Measurements from ENCODE around the gene DGKI.

Gene DGKI

GRCh38 chr7:137768366-137768765, 78.4 kb downstream of the DGKI start:
- Histone ChIP-seq H3K4me3 (ENCODE audit: insufficient read depth, low read length, poor library complexity, severe bottlenecking) (no peak overlapping the region), H3K4me2 (ENCODE audit: low read depth, low read length, poor library complexity, severe bottlenecking) (no peak overlapping the region), H3F3A (ENCODE audit: insufficient read depth) (no peaks in the 10 kb centered on the region), H3K27me3 (ENCODE audit: low read length) (no peaks in the 10 kb centered on the region), H3K9ac (ENCODE audit: low read length) (no peak overlapping the region), H2AFZ (ENCODE audit: low read depth, low read length, severe bottlenecking) (no peak overlapping the region), H3K9me2 (replicated peaks; ENCODE audit: insufficient read depth, low read length) (no peaks in the 10 kb centered on the region), H3K79me2 (ENCODE audit: insufficient read depth, low read length) (no peaks in the 10 kb centered on the region), H3K9me3 (ENCODE audit: insufficient read depth, low read length) (no peaks in the 10 kb centered on the region), H3K36me3 (ENCODE audit: low read length) (no peaks in the 10 kb centered on the region), H4K20me1 (ENCODE audit: low read depth, low read length) (no peaks in the 10 kb centered on the region), H3K27ac (ENCODE audit: low read depth, low read length) (no peak overlapping the region)
- TF ChIP-seq EZH2phosphoT487 (conservative IDR thresholded peaks at IDR 0.05; ENCODE audit: low read length) (no peak), CTCF (IDR thresholded peaks at IDR 0.05; ENCODE audit: insufficient read depth, low read length, poor library complexity, severe bottlenecking) (no peak)

- TF ChIP-seq EZH2phosphoT487 (conservative IDR thresholded peaks at IDR 0.05; ENCODE audit: low read length) (no peak), CTCF (IDR thresholded peaks at IDR 0.05; ENCODE audit: insufficient read depth, low read length, poor library complexity, severe bottlenecking) (no peak)
- no peak overlapping the region for H3K9ac ChIP-seq (ENCODE audit: low read length)
- H3K27me3 ChIP-seq (ENCODE audit: low read length) = no peaks in the 10 kb centered on the region
Observed at GRCh38 chr7:137762334-137762733, 84.4 kb downstream of the DGKI start.

GRCh38 chr7:137760111-137760510, 86.7 kb downstream of the DGKI start:
- Histone ChIP-seq H3K4me2 (ENCODE audit: low read depth, low read length, poor library complexity, severe bottlenecking) (no peak overlapping the region), H3K9ac (ENCODE audit: low read length) (no peak overlapping the region), H3K79me2 (ENCODE audit: insufficient read depth, low read length) (no peaks in the 10 kb centered on the region), H3K9me3 (ENCODE audit: insufficient read depth, low read length) (no peaks in the 10 kb centered on the region), H4K20me1 (ENCODE audit: low read depth, low read length) (no peaks in the 10 kb centered on the region), H3K27ac (ENCODE audit: low read depth, low read length) (no peak overlapping the region), H2AFZ (ENCODE audit: low read depth, low read length, severe bottlenecking) (no peak overlapping the region), H3K36me3 (ENCODE audit: low read length) (no peaks in the 10 kb centered on the region), H3F3A (ENCODE audit: insufficient read depth) (no peaks in the 10 kb centered on the region), H3K9me2 (replicated peaks; ENCODE audit: insufficient read depth, low read length) (no peaks in the 10 kb centered on the region), H3K27me3 (ENCODE audit: low read length) (no peaks in the 10 kb centered on the region), H3K4me3 (ENCODE audit: insufficient read depth, low read length, poor library complexity, severe bottlenecking) (no peak overlapping the region)
- TF ChIP-seq CTCF (IDR thresholded peaks at IDR 0.05; ENCODE audit: insufficient read depth, low read length, poor library complexity, severe bottlenecking) (no peak), EZH2phosphoT487 (conservative IDR thresholded peaks at IDR 0.05; ENCODE audit: low read length) (no peak)

More at GRCh38 chr7:137762334-137762733, 84.4 kb downstream of the DGKI start:
- Histone ChIP-seq H2AFZ (ENCODE audit: low read depth, low read length, severe bottlenecking) (no peak overlapping the region), H3K9me2 (replicated peaks; ENCODE audit: insufficient read depth, low read length) (no peaks in the 10 kb centered on the region), H3K4me3 (ENCODE audit: insufficient read depth, low read length, poor library complexity, severe bottlenecking) (no peak overlapping the region), H4K20me1 (ENCODE audit: low read depth, low read length) (no peaks in the 10 kb centered on the region), H3F3A (ENCODE audit: insufficient read depth) (no peaks in the 10 kb centered on the region), H3K4me2 (ENCODE audit: low read depth, low read length, poor library complexity, severe bottlenecking) (no peak overlapping the region), H3K9me3 (ENCODE audit: insufficient read depth, low read length) (no peaks in the 10 kb centered on the region), H3K79me2 (ENCODE audit: insufficient read depth, low read length) (no peaks in the 10 kb centered on the region), H3K27ac (ENCODE audit: low read depth, low read length) (no peak overlapping the region), H3K36me3 (ENCODE audit: low read length) (no peaks in the 10 kb centered on the region)
